Astrocyte (in vitro differentiated cells and primary cell): ENCODE results near the gene DNAH6. TPM values are rescaled to one million over a fixed set of nuclear protein-coding genes. Genes with fewer than 3 reads are reported as not detected.

Source experiments
- DNase-seq: peaks from one replicate; pipeline ENCODE4 v3.0.0-alpha.2; 2010; ENCODE audit warnings: low read depth
- FAIRE-seq: peaks from 2 replicates; lab custom pipeline; 2011; peaks lifted over from hg19 to GRCh38; lab: Jason Lieb, UNC
- H2AFZ ChIP-seq: 2 replicates; pipeline ENCODE4 v1.6.0; 2012; ENCODE audit warnings: low read depth, low read length, inconsistent platforms
- H3K27ac ChIP-seq: 2 replicates; pipeline ENCODE4 v1.5.1; 2011; ENCODE audit warnings: low read depth, low read length, inconsistent platforms
- H3K27me3 ChIP-seq: 2 replicates; pipeline ENCODE4 v1.6.0; 2011; ENCODE audit warnings: low read length, inconsistent platforms; ENCODE audit not compliant: insufficient read depth
- H3K36me3 ChIP-seq: 2 replicates; pipeline ENCODE4 v1.5.1; 2011; ENCODE audit warnings: low read length, inconsistent platforms; ENCODE audit not compliant: insufficient read depth
- H3K4me1 ChIP-seq: 2 replicates; pipeline ENCODE4 v1.5.1; 2011; ENCODE audit warnings: low read length, inconsistent platforms; ENCODE audit not compliant: insufficient read depth
- H3K4me2 ChIP-seq: 2 replicates; pipeline ENCODE4 v1.6.0; 2012; ENCODE audit warnings: low read length, inconsistent platforms
- H3K4me3 ChIP-seq: 2 replicates; pipeline ENCODE4 v1.5.1; 2011; ENCODE audit warnings: low read depth, mild to moderate bottlenecking, low read length, inconsistent platforms; ENCODE audit not compliant: insufficient read depth
- H3K79me2 ChIP-seq: 2 replicates; pipeline ENCODE4 v1.6.0; 2012; ENCODE audit warnings: mild to moderate bottlenecking, low read length, inconsistent platforms; ENCODE audit not compliant: insufficient read depth
- H3K9ac ChIP-seq: 2 replicates; pipeline ENCODE4 v1.6.0; 2012; ENCODE audit warnings: mild to moderate bottlenecking, low read length, inconsistent platforms
- H3K9me3 ChIP-seq: 2 replicates; pipeline ENCODE4 v1.5.1; 2012; ENCODE audit warnings: low read depth, mild to moderate bottlenecking, low read length, inconsistent platforms; ENCODE audit not compliant: insufficient read depth
- H4K20me1 ChIP-seq: 2 replicates; pipeline ENCODE4 v1.6.0; 2012; ENCODE audit warnings: low read length, inconsistent platforms; ENCODE audit not compliant: insufficient read depth
- H3K27ac Mint-ChIP-seq: one replicate; pipeline ENCODE4 v1.8.0; 2021; ENCODE audit warnings: mild to moderate bottlenecking, mixed read lengths; ENCODE audit not compliant: unreplicated experiment
- H3K27me3 Mint-ChIP-seq: one replicate; pipeline ENCODE4 v1.8.0; 2021; ENCODE audit warnings: low read depth, mixed read lengths; ENCODE audit not compliant: unreplicated experiment
- H3K36me3 Mint-ChIP-seq: one replicate; pipeline ENCODE4 v1.8.0; 2021; ENCODE audit warnings: low read depth, mixed read lengths; ENCODE audit not compliant: unreplicated experiment
- H3K4me1 Mint-ChIP-seq: one replicate; pipeline ENCODE4 v1.8.0; 2021; ENCODE audit warnings: low read depth, mixed read lengths; ENCODE audit not compliant: unreplicated experiment
- H3K4me3 Mint-ChIP-seq: one replicate; pipeline ENCODE4 v1.8.0; 2021; ENCODE audit warnings: mild to moderate bottlenecking, moderate library complexity, mixed read lengths; ENCODE audit not compliant: unreplicated experiment
- H3K9me3 Mint-ChIP-seq: one replicate; pipeline ENCODE4 v1.8.0; 2021; ENCODE audit warnings: mild to moderate bottlenecking, mixed read lengths; ENCODE audit not compliant: unreplicated experiment
- EZH2 ChIP-seq: IDR thresholded peaks from 2 replicates; pipeline ENCODE4 v1.6.1; 2012; ENCODE audit warnings: mild to moderate bottlenecking, low read length, inconsistent platforms; ENCODE audit not compliant: insufficient read depth
- total RNA-seq: library from RNA; stranded (reverse); gene quantifications from 2 replicates; pipeline ENCODE4 v1.2.1, GENCODE V29; 2021
- TF ChIP-seq, protein P1 (sequence below): IDR thresholded peaks from 2 replicates; pipeline ENCODE4 v1.5.1; 2011; ENCODE audit warnings: low read depth, mild to moderate bottlenecking, inconsistent platforms, low read length, moderate library complexity; ENCODE audit not compliant: insufficient read depth

DNAH6 gene
- total RNA-seq, 1 donor from 2014 or later = 0.20 TPM

DNA sequence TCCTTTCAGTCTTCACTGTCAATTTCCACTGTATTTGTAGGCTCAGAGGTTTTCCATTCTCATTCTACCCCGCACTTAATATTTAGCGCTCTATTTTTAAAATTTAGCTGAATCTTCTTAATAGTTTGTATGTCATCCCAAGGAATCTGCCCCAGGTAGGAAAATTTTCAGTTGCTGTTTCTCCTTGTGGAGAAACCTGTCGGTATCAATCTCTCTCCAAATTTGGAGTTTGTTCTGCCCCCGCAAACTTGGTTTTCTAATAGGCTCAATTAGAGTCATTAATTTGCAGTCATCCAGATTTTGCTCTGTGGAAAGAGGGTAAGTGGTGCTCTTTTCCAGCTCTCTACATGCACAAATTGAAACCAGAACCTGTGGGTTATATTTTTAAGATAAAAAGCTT is 87.6 kb downstream of the DNAH6 start:
- no peaks in the 10 kb centered on the region for H3K9me3 ChIP-seq
- Mint-ChIP-seq H3K27me3 (no peaks in the 10 kb centered on the region), H3K27ac (no peak overlapping the region), H3K4me1 (no peaks in the 10 kb centered on the region), H3K36me3 (no peaks in the 10 kb centered on the region), H3K9me3 (peaks cover 4% of the 10 kb centered on the region), H3K4me3 (no peak overlapping the region)
- no peak overlapping the region for H3K27ac ChIP-seq
- H3K9ac ChIP-seq = no peak overlapping the region
- FAIRE-seq = no peak
- H3K4me1 ChIP-seq = no peaks in the 10 kb centered on the region
- TF ChIP-seq EZH2 = no peak
- H3K4me3 ChIP-seq = no peak overlapping the region
- no peaks in the 10 kb centered on the region for H3K36me3 ChIP-seq
- H3K4me2 ChIP-seq = no peak overlapping the region
- H4K20me1 ChIP-seq = no peaks in the 10 kb centered on the region
- no peaks in the 10 kb centered on the region for H3K27me3 ChIP-seq
- H2AFZ ChIP-seq = no peak overlapping the region
- no peak for DNase-seq
- H3K79me2 ChIP-seq = no peaks in the 10 kb centered on the region

DNA sequence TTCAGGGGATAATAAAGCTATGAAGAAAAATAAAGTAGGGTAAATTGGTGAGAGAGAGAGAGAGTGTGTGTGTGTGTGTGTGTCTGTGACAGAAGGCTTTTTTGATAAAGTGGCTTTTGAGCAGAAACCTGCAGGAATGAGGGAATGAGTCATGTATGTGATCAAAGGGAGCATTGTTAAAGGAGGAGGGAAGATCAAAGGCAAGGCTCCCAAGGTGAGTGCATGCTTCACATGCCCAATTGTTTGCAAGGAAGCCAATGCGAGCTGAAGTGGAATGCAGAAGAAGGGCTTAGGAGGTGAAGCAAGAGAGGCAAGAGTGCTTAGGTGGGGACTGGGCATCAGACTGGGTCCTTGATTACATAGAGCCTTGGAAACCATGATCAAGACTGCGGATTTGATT is 96.8 kb downstream of the DNAH6 start:
- Histone ChIP-seq H3K9me3 (no peaks in the 10 kb centered on the region), H3K27ac (no peak overlapping the region), H4K20me1 (no peaks in the 10 kb centered on the region), H3K27me3 (no peaks in the 10 kb centered on the region), H3K9ac (no peak overlapping the region), H2AFZ (no peak overlapping the region), H3K4me2 (no peak overlapping the region), H3K36me3 (no peaks in the 10 kb centered on the region), H3K4me1 (no peaks in the 10 kb centered on the region), H3K4me3 (no peak overlapping the region), H3K79me2 (no peaks in the 10 kb centered on the region)
- H3K9me3 Mint-ChIP-seq = peaks cover 2% of the 10 kb centered on the region
- H3K4me1 Mint-ChIP-seq = no peaks in the 10 kb centered on the region
- no peak for FAIRE-seq
- no peak for DNase-seq
- H3K36me3 Mint-ChIP-seq = no peaks in the 10 kb centered on the region
- H3K4me3 Mint-ChIP-seq = no peak overlapping the region
- TF ChIP-seq EZH2 = no peak
- TF ChIP-seq, protein P1, sequence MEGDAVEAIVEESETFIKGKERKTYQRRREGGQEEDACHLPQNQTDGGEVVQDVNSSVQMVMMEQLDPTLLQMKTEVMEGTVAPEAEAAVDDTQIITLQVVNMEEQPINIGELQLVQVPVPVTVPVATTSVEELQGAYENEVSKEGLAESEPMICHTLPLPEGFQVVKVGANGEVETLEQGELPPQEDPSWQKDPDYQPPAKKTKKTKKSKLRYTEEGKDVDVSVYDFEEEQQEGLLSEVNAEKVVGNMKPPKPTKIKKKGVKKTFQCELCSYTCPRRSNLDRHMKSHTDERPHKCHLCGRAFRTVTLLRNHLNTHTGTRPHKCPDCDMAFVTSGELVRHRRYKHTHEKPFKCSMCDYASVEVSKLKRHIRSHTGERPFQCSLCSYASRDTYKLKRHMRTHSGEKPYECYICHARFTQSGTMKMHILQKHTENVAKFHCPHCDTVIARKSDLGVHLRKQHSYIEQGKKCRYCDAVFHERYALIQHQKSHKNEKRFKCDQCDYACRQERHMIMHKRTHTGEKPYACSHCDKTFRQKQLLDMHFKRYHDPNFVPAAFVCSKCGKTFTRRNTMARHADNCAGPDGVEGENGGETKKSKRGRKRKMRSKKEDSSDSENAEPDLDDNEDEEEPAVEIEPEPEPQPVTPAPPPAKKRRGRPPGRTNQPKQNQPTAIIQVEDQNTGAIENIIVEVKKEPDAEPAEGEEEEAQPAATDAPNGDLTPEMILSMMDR = no peak
- no peaks in the 10 kb centered on the region for H3K27me3 Mint-ChIP-seq
- H3K27ac Mint-ChIP-seq = no peak overlapping the region

DNA sequence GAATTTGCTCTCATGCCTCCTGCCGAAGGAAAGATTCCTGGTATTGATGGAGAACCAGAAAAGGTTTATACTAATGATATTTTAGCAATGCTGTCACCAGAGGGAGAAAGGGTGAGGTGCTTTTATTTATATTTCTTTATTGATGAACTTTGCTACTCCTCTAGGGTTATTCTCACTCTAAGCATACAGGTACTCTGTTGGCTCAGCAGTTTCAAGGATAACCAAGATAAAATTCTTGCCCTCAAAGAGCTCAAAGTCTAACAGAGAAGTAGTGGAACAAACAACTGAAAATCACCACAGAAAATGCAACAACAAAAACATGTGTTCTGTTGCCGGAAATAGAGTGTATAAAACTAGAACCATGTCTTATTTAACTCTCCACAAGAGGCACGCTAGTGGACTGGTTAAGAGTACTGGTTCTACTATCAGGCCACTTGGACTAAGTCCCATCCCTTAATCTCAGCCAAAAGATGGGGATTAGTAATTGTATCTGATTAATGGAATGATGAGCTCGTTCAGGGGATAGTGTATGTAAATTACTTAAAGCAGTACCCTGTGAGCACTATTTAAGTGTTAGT is 103.6 kb downstream of the DNAH6 start:
- no peaks in the 10 kb centered on the region for H3K4me1 ChIP-seq
- H3K9ac ChIP-seq = no peak overlapping the region
- FAIRE-seq (no peak), DNase-seq (no peak)
- H3K4me2 ChIP-seq = no peak overlapping the region
- no peak overlapping the region for H3K27ac ChIP-seq
- no peaks in the 10 kb centered on the region for H3K36me3 ChIP-seq
- no peaks in the 10 kb centered on the region for H3K9me3 ChIP-seq
- Mint-ChIP-seq H3K4me3 (no peak overlapping the region), H3K9me3 (no peaks in the 10 kb centered on the region), H3K27me3 (no peaks in the 10 kb centered on the region), H3K4me1 (no peaks in the 10 kb centered on the region), H3K36me3 (no peaks in the 10 kb centered on the region), H3K27ac (no peak overlapping the region)
- H3K79me2 ChIP-seq = no peaks in the 10 kb centered on the region
- H4K20me1 ChIP-seq = no peaks in the 10 kb centered on the region
- H3K27me3 ChIP-seq = no peaks in the 10 kb centered on the region
- no peak overlapping the region for H2AFZ ChIP-seq
- no peak for TF ChIP-seq EZH2
- TF ChIP-seq, protein P1 = no peak
- H3K4me3 ChIP-seq = no peak overlapping the region
